ENCODE data around the gene MMADHC.
"Not testable (repeated sequence)": the region's sequence is repeated elsewhere in the genome, so short reads cannot be mapped to it uniquely, and the experiment has no call there.

GRCh38 chr2:149565625-149566024 lies 21.9 kb downstream of the MMADHC start:
- not testable (repeated sequence) for TF ChIP-seq CTCF (IDR thresholded peaks at IDR 0.05; ENCODE audit: insufficient read depth, low read depth, low read length); EZH2 (IDR thresholded peaks at IDR 0.05; ENCODE audit: insufficient read depth, low read length)

Data from astrocyte (in vitro differentiated cells and primary cell).